B cell (primary cell): Measurements from ENCODE around the gene BTNL9. TPM values are rescaled to one million over a fixed set of nuclear protein-coding genes. Genes with fewer than 3 reads are reported as not detected.

Experiments
- ATAC-seq: fragments of 200-7000 bp; cut with Tn5 transposase; one replicate; pipeline ENCODE4 v1.10.0; 2021; ENCODE audit warnings: low read depth, mild to moderate bottlenecking, moderate number of reproducible peaks, moderate library complexity
- CTCF ChIA-PET: fragments of 350-600 bp; sonication (Branson Sonifier 250); formaldehyde crosslinking; loops from one replicate; lab custom pipeline; 2021; ENCODE audit warnings: antibody characterized with exemption, inconsistent platforms; lab: Charles Lee
- POLR2A ChIA-PET: fragments of 350-600 bp; sonication (Branson Sonifier 250); formaldehyde crosslinking; loops from one replicate; lab custom pipeline; 2021; ENCODE audit warnings: antibody characterized with exemption; lab: Charles Lee
- DNase-seq: peaks from one replicate; pipeline ENCODE4 v3.0.0; 2013
- H2AFZ ChIP-seq: 2 replicates; pipeline ENCODE4 v1.6.1; 2012; ENCODE audit warnings: mild to moderate bottlenecking, low read depth, low read length; ENCODE audit not compliant: insufficient read depth, poor library complexity, severe bottlenecking
- H3K27ac ChIP-seq, 2 donors: 1 replicate in 1 of 2; 2 replicates in 1 of 2; pipeline ENCODE4 v1.5.1; 2012 to 2013; ENCODE audit warnings: low read length in 2 of 2, mild to moderate bottlenecking in 2 of 2, moderate library complexity in 1 of 2
- H3K27me3 ChIP-seq, 4 experiments: fragments of 200-600 bp in 1 of 4; sonication (generic) in 1 of 4; replicated peaks in 1 of 4; 1 replicate in 2 of 4; 2 replicates in 2 of 4; pipeline versions ENCODE4 v1.6.1 to v1.7.0; 2013 to 2016; ENCODE audit warnings: low read length in 3 of 4, mild to moderate bottlenecking in 2 of 4, mixed read lengths in 1 of 4, moderate library complexity in 1 of 4; ENCODE audit not compliant: insufficient read depth in 4 of 4, control insufficient read depth in 3 of 4; ENCODE audit errors: control extremely low read depth in 1 of 4
- H3K36me3 ChIP-seq, 2 experiments: replicated peaks in 1 of 2; 1 replicate in 1 of 2; 2 replicates in 1 of 2; pipeline versions ENCODE4 v1.6.1 to v1.7.1; 2013; ENCODE audit warnings: low read length in 1 of 2; ENCODE audit not compliant: insufficient read depth in 2 of 2, control insufficient read depth in 1 of 2; ENCODE audit errors: control extremely low read depth in 1 of 2, extremely low read depth in 1 of 2
- H3K4me1 ChIP-seq, 2 donors: fragments of 200-600 bp in 1 of 2; sonication (generic) in 1 of 2; 1 replicate in 1 of 2; 2 replicates in 1 of 2; pipeline versions ENCODE4 v1.5.1 to v1.6.1; 2013 to 2017; ENCODE audit warnings: low read length in 2 of 2; ENCODE audit not compliant: control insufficient read depth in 2 of 2, insufficient read depth in 2 of 2
- H3K4me2 ChIP-seq: replicated peaks from 2 replicates; pipeline ENCODE3; 2012; ENCODE audit warnings: mild to moderate bottlenecking, low read depth, low read length; ENCODE audit not compliant: poor library complexity, severe bottlenecking
- H3K4me3 ChIP-seq, 5 experiments: fragments of 200-600 bp in 1 of 5; sonication (generic) in 1 of 5; 1 replicate in 3 of 5; 2 replicates in 2 of 5; pipeline versions ENCODE4 v1.5.1 to v1.7.0; 2011 to 2016; ENCODE audit warnings: low read length in 4 of 5, mild to moderate bottlenecking in 4 of 5, low read depth in 2 of 5, control low read depth in 1 of 5, moderate library complexity in 1 of 5; ENCODE audit not compliant: insufficient read depth in 1 of 5; ENCODE audit errors: control extremely low read depth in 1 of 5, extremely low read depth in 1 of 5
- H3K79me2 ChIP-seq: fragments of 200-600 bp; sonication (generic); one replicate; pipeline ENCODE4 v1.6.0; 2016; ENCODE audit warnings: low read length; ENCODE audit not compliant: control insufficient read depth, insufficient read depth
- H3K9ac ChIP-seq: fragments of 200-600 bp; sonication (generic); 2 replicates; pipeline ENCODE4 v1.6.1; 2017; ENCODE audit warnings: mild to moderate bottlenecking, low read length, moderate library complexity
- H3K9me3 ChIP-seq, 3 donors: one replicate each; pipeline versions ENCODE4 v1.6.1 to v1.7.1; 2013; ENCODE audit warnings: low read length in 2 of 3; ENCODE audit not compliant: control insufficient read depth in 2 of 3, insufficient read depth in 1 of 3; ENCODE audit errors: control extremely low read depth in 1 of 3
- H4K20me1 ChIP-seq: 2 replicates; pipeline ENCODE4 v1.6.0; 2012; ENCODE audit warnings: mild to moderate bottlenecking, low read length; ENCODE audit not compliant: insufficient read depth, control insufficient read depth, poor library complexity, severe bottlenecking
- H3K27ac Mint-ChIP-seq: one replicate; pipeline ENCODE4 v1.8.0; 2021; ENCODE audit warnings: mixed read lengths
- H3K27me3 Mint-ChIP-seq: one replicate; pipeline ENCODE4 v1.8.0; 2021; ENCODE audit warnings: mixed read lengths
- H3K4me1 Mint-ChIP-seq: one replicate; pipeline ENCODE4 v1.8.0; 2021; ENCODE audit warnings: mixed read lengths
- H3K4me3 Mint-ChIP-seq: one replicate; pipeline ENCODE4 v1.8.0; 2021; ENCODE audit warnings: mixed read lengths
- H3K9me3 Mint-ChIP-seq: one replicate; pipeline ENCODE4 v1.8.0; 2022; ENCODE audit warnings: mixed read lengths; ENCODE audit not compliant: insufficient read depth
- CTCF ChIP-seq: fragments of 200-600 bp; IDR thresholded peaks from one replicate; pipeline ENCODE4 v1.8.0; 2022; ENCODE audit warnings: antibody characterized with exemption, mild to moderate bottlenecking
- EZH2 ChIP-seq: IDR thresholded peaks from 2 replicates; pipeline ENCODE4 v1.6.1; 2012; ENCODE audit warnings: borderline replicate concordance, low read depth, mild to moderate bottlenecking, moderate library complexity, low read length; ENCODE audit not compliant: insufficient read depth, poor library complexity, severe bottlenecking
- WGBS: methylation state at CpG from one replicate; pipeline ENCODE4 v1.1.5; 2013; ENCODE audit warnings: missing lambda C conversion rate; ENCODE audit not compliant: insufficient coverage; 5-methylcytosine and 5-hydroxymethylcytosine counted together
- intact Hi-C: fragments of 100-400 bp; cut with micrococcal nuclease; formaldehyde crosslinking; loops from one replicate; pipeline ENCODE4 v1.10.0; 2022
- polyA plus RNA-seq: library from polyadenylated mRNA; depleted of rRNA; stranded (reverse); fragments of >200 nt; gene quantifications from 2 replicates; pipeline ENCODE4 v1.2.3, GENCODE V29; 2012
- total RNA-seq, 2 donors: library from RNA; stranded (reverse); fragments of 120-200 nt in 1 of 2; gene quantifications; 1 replicate in 1 of 2; 2 replicates in 1 of 2; pipeline versions ENCODE4 v1.2.3 to v1.2.4, GENCODE V29; 2013 to 2022

The BTNL9 gene
- total and polyA plus RNA-seq, 2 donors (not counting 1 experiment from before 2014, with no cell fraction given): 40.7 to 173 TPM

GRCh38 chr5:181086884-181087205, 46.8 kb downstream of the BTNL9 start:
- POLR2A ChIA-PET: no interaction called here
- no peak for ATAC-seq

GRCh38 chr5:181087309-181087708, 47.2 kb downstream of the BTNL9 start:
- Histone ChIP-seq H3K27ac (no peak overlapping the region), H4K20me1 (no peaks in the 10 kb centered on the region), H3K79me2 (no peaks in the 10 kb centered on the region), H3K9me3 (no peaks in the 10 kb centered on the region), H3K36me3 (no peaks in the 10 kb centered on the region), H3K4me3 (no peak overlapping the region), H3K4me2 (no peak overlapping the region), H3K4me1 (no peaks in the 10 kb centered on the region), H2AFZ (no peak overlapping the region), H3K9ac (no peak overlapping the region), H3K27me3 (peaks cover 0 to 11% (median under 1%) of the 10 kb centered on the region in 4 experiments)
- Mint-ChIP-seq H3K4me1 (no peaks in the 10 kb centered on the region), H3K27ac (no peak overlapping the region), H3K27me3 (peaks cover 11% of the 10 kb centered on the region), H3K4me3 (no peak overlapping the region), H3K9me3 (no peaks in the 10 kb centered on the region)
- ChIA-PET POLR2A (no interaction called here), CTCF (interaction anchor here (0.9 to 1.6 kb wide), 4 partner anchors 218 to 305 kb away, joined by 3 to 5 read pairs (median 4); no protein-coding TSS in a partner anchor)
- DNase-seq (no peak), ATAC-seq (no peak)
- WGBS: 56% methylated on average over 7 of the region's 10 CpGs
- intact Hi-C loops: loop anchor here (10.0 kb wide), 1 partner anchor 223 kb away; the partner anchor contains the start of gene ZFP62
- TF ChIP-seq CTCF (no peak), EZH2 (no peak)

More at GRCh38 chr5:181086884-181087205, 46.8 kb downstream of the BTNL9 start:
- H3K27me3 Mint-ChIP-seq: peaks cover 12% of the 10 kb centered on the region
- Histone ChIP-seq H3K79me2 (no peaks in the 10 kb centered on the region), H3K36me3 (no peaks in the 10 kb centered on the region), H2AFZ (no peak overlapping the region), H3K27me3 (peaks cover 0 to 7% (median 2%) of the 10 kb centered on the region in 4 experiments), H4K20me1 (no peaks in the 10 kb centered on the region), H3K4me3 (no peak overlapping the region), H3K4me2 (no peak overlapping the region), H3K9ac (no peak overlapping the region), H3K4me1 (no peaks in the 10 kb centered on the region), H3K27ac (no peak overlapping the region), H3K9me3 (no peaks in the 10 kb centered on the region)
- no peak overlapping the region for H3K27ac Mint-ChIP-seq
- 70% methylated on average over 2 of the region's 7 CpGs for WGBS
- no peaks in the 10 kb centered on the region for H3K4me1 Mint-ChIP-seq
- CTCF ChIA-PET: no interaction called here
- no peak for DNase-seq
- intact Hi-C loops: loop anchor here (10.0 kb wide), 1 partner anchor 222 kb away; the partner anchor contains the start of gene ZFP62
- no peaks in the 10 kb centered on the region for H3K9me3 Mint-ChIP-seq
- no peak for TF ChIP-seq CTCF
- no peak for TF ChIP-seq EZH2
- no peak overlapping the region for H3K4me3 Mint-ChIP-seq
